Subcutaneous adipose tissue (tissue), 4 donors: ENCODE measurements around the gene COL24A1. TPM values are rescaled to one million over a fixed set of nuclear protein-coding genes. Genes with fewer than 3 reads are reported as not detected.

ENCODE experiments used
- CTCF ChIP-seq: fragments of 450-650 bp; IDR thresholded peaks from one replicate; pipeline ENCODE4 v1.5.1; 2016; ENCODE audit warnings: low read depth, mild to moderate bottlenecking, control low read depth, antibody characterized with exemption, moderate library complexity
- total RNA-seq, 4 donors: library from RNA; depleted of rRNA; stranded (reverse); fragments of >200 nt; gene quantifications; one replicate each; pipeline ENCODE4 v1.1.0, GENCODE V29; 2016

Gene COL24A1
- total RNA-seq, 4 donors from 2014 or later: 0.16 to 2.9 (median 1.3) TPM

GRCh38 chr1:85975912-85976371, 180.6 kb downstream of the COL24A1 start:
- no peak for TF ChIP-seq CTCF

GRCh38 chr1:85962457-85962856, 194.1 kb downstream of the COL24A1 start:
- no peak for TF ChIP-seq CTCF

GRCh38 chr1:85957760-85958159, 198.8 kb downstream of the COL24A1 start:
- no peak for TF ChIP-seq CTCF

- TF ChIP-seq CTCF: no peak
These were observed 204.1 kb downstream of the COL24A1 start for GRCh38 chr1:85952460-85952859.

GRCh38 chr1:85947186-85947585, 209.4 kb downstream of the COL24A1 start:
- no peak for TF ChIP-seq CTCF

GRCh38 chr1:85943945-85944344, 212.6 kb downstream of the COL24A1 start:
- no peak for TF ChIP-seq CTCF

- TF ChIP-seq CTCF: no peak
These were observed 213.0 kb downstream of the COL24A1 start for GRCh38 chr1:85943526-85943925.
